Measurements from ENCODE around the gene GPSM1.

- no peak for TF ChIP-seq CTCF (IDR thresholded peaks at IDR 0.05; ENCODE audit: poor library complexity)
- TF ChIP-seq EZH2phosphoT487 (IDR thresholded peaks at IDR 0.05; ENCODE audit: low read depth, severe bottlenecking, unreplicated experiment), result no peak
These were observed 76.8 kb downstream of the GPSM1 start for GRCh38 chr9:136403915-136404800.
